HUES48 (cell line): Measurements from ENCODE around the gene ZNF507.

ENCODE experiments used
- H3K27ac ChIP-seq: one replicate; pipeline ENCODE4 v1.7.0; 2013; ENCODE audit warnings: low read depth, low read length, inconsistent platforms
- H3K27me3 ChIP-seq: 2 replicates; pipeline ENCODE4 v1.6.1; 2013; ENCODE audit warnings: mild to moderate bottlenecking, low read length; ENCODE audit not compliant: control insufficient read depth, insufficient read depth
- H3K36me3 ChIP-seq: 2 replicates; pipeline ENCODE4 v1.6.1; 2013; ENCODE audit warnings: low read length; ENCODE audit not compliant: control insufficient read depth, insufficient read depth
- H3K4me1 ChIP-seq: 2 replicates; pipeline ENCODE4 v1.6.1; 2013; ENCODE audit warnings: mild to moderate bottlenecking, low read length; ENCODE audit not compliant: control insufficient read depth, insufficient read depth
- H3K4me3 ChIP-seq: 2 replicates; pipeline ENCODE4 v1.5.1; 2013; ENCODE audit warnings: mild to moderate bottlenecking, low read depth, low read length
- H3K9ac ChIP-seq: 2 replicates; pipeline ENCODE4 v1.6.1; 2013; ENCODE audit warnings: mild to moderate bottlenecking, low read depth, low read length, moderate library complexity
- H3K9me3 ChIP-seq: 2 replicates; pipeline ENCODE4 v1.6.1; 2013; ENCODE audit warnings: low read length; ENCODE audit not compliant: control insufficient read depth, insufficient read depth

Gene ZNF507

GRCh38 chr19:32396046-32396652, 50.7 kb downstream of the ZNF507 start:
- Histone ChIP-seq H3K27ac (no peak overlapping the region), H3K27me3 (no peaks in the 10 kb centered on the region), H3K4me1 (no peaks in the 10 kb centered on the region), H3K4me3 (no peak overlapping the region), H3K9ac (no peak overlapping the region), H3K9me3 (no peaks in the 10 kb centered on the region), H3K36me3 (no peaks in the 10 kb centered on the region)

- H3K36me3 ChIP-seq: no peaks in the 10 kb centered on the region
- no peaks in the 10 kb centered on the region for H3K4me1 ChIP-seq
- no peaks in the 10 kb centered on the region for H3K27me3 ChIP-seq
- no peak overlapping the region for H3K4me3 ChIP-seq
- H3K9ac ChIP-seq: no peak overlapping the region
- no peaks in the 10 kb centered on the region for H3K9me3 ChIP-seq
- no peak overlapping the region for H3K27ac ChIP-seq
These were observed 52.3 kb downstream of the ZNF507 start for GRCh38 chr19:32397671-32398101.

- Histone ChIP-seq H3K36me3 (no peaks in the 10 kb centered on the region), H3K27ac (no peak overlapping the region), H3K9me3 (no peaks in the 10 kb centered on the region), H3K9ac (no peak overlapping the region), H3K4me1 (peaks cover 17% of the 10 kb centered on the region), H3K27me3 (no peaks in the 10 kb centered on the region), H3K4me3 (no peak overlapping the region)
These were observed 56.6 kb downstream of the ZNF507 start for GRCh38 chr19:32401992-32402391.

GRCh38 chr19:32403291-32403995, 58.0 kb downstream of the ZNF507 start:
- peaks cover 5% of the 10 kb centered on the region for H3K36me3 ChIP-seq
- H3K4me3 ChIP-seq: no peak overlapping the region
- no peak overlapping the region for H3K9ac ChIP-seq
- H3K27me3 ChIP-seq: no peaks in the 10 kb centered on the region
- peak overlapping the region; percentile 99 for H3K27ac ChIP-seq
- H3K4me1 ChIP-seq: peaks cover 22% of the 10 kb centered on the region
- no peaks in the 10 kb centered on the region for H3K9me3 ChIP-seq

DNA sequence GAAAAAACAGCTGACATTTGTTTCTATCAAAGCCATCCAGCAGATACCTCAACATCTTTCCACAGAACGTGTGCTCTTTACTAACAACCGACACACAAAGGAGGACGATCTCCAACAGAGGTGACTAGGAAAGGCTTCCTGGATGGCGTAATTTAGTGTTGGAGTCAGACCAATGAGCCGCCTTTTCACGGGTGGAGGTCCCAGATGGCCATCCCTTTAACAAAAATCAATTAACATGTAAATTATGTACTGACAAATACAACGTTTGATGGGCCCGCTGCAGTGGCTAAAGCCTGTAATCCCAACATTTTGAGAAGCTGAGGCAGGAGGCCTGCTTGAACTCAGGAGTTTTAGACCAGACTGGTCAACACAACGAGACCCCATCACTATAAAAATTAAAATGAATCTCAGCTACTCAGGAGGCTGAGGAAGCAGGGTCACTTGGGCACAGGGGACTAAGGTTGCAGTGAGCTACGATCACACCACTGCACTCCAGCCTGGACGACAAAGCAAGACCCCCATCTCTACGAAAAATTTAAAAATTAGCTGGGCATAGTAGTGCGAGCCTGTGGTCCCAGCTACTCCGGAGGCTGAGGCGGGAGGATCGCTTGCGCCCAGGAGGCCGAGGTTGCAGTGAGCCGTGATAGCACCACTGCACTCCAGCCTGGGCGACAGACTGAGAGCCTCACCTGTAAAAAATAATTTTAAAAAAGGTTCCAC, 59.0 kb downstream of the ZNF507 start:
- no peaks in the 10 kb centered on the region for H3K9me3 ChIP-seq
- peaks cover 22% of the 10 kb centered on the region for H3K4me1 ChIP-seq
- H3K27ac ChIP-seq: peak overlapping the region; percentile 99
- peak overlapping the region; percentile 92 for H3K9ac ChIP-seq
- H3K36me3 ChIP-seq: peaks cover 15% of the 10 kb centered on the region
- no peaks in the 10 kb centered on the region for H3K27me3 ChIP-seq
- peak overlapping the region; percentile 76 for H3K4me3 ChIP-seq

GRCh38 chr19:32404933-32405430, 59.6 kb downstream of the ZNF507 start:
- Histone ChIP-seq H3K9me3 (no peaks in the 10 kb centered on the region), H3K4me1 (peaks cover 22% of the 10 kb centered on the region), H3K27me3 (no peaks in the 10 kb centered on the region), H3K36me3 (peaks cover 21% of the 10 kb centered on the region), H3K27ac (peak overlapping the region; percentile 99), H3K9ac (peak overlapping the region; percentile 92), H3K4me3 (peak overlapping the region; percentile 76)

- Histone ChIP-seq H3K9me3 (no peaks in the 10 kb centered on the region), H3K27ac (peak within 1 kb of the TSS; percentile 99), H3K4me3 (peak within 1 kb of the TSS; percentile 76), H3K27me3 (no peaks in the 10 kb centered on the region), H3K4me1 (peaks cover 22% of the 10 kb centered on the region), H3K36me3 (peaks cover 27% of the 10 kb centered on the region), H3K9ac (peak within 1 kb of the TSS; percentile 92)
These were observed 60.2 kb downstream of the ZNF507 start, which contains the start of gene DPY19L3 for GRCh38 chr19:32405431-32406160. Gene DPY19L3 (plus strand): TSS chr19:32405770. CDS start chr19:32408254, 2,484 bp downstream.

DNA sequence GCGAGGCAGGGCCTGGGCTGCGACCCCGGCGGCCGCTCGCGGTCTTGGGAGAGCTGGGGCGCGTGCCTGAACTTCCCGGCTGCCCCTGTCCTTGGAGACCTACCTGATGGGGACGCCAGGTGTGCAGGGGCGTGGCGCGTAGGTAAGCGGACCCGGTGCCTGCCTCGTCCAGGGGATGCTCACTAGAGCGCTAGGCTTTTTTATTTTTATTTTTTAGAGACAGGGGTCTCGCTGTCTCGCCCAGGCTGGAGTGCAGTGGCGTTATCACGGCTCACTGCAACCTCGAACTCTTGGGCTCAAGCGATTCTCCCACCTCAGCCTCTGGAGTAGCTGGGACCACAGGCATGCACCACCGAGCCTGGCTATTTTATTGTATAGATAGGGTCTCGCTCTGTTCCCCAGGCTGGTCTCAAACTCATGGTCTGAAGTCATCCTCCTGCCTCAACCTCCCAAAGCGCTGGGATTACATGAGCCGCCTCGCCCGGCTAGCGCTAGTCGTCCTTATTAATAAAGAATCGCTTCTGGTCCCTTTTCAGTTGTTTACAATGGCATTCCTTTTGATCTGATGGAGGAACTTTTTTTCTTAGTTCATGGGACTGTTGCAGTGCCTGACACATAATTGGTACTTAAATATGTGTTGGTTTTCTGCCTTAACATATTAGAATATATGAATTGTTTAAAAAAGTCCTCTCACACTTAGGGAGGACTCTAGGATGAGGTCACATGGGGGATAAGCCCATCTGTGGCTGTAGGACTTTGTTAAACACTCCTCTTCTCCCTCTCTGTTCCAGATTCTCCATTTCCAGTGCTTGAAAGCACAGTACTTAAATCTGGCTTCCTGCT, 61.0 kb downstream of the ZNF507 start:
- Histone ChIP-seq H3K36me3 (peaks cover 35% of the 10 kb centered on the region), H3K4me3 (peak overlapping the region; percentile 76), H3K9ac (peak overlapping the region; percentile 89), H3K27me3 (no peaks in the 10 kb centered on the region), H3K4me1 (peaks cover 22% of the 10 kb centered on the region), H3K27ac (peak overlapping the region; percentile 99), H3K9me3 (no peaks in the 10 kb centered on the region)

GRCh38 chr19:32407004-32407992, 61.9 kb downstream of the ZNF507 start:
- H3K36me3 ChIP-seq: peaks cover 44% of the 10 kb centered on the region
- no peaks in the 10 kb centered on the region for H3K27me3 ChIP-seq
- H3K4me3 ChIP-seq: peak overlapping the region; percentile 76
- H3K4me1 ChIP-seq: peaks cover 22% of the 10 kb centered on the region
- H3K27ac ChIP-seq: no peak overlapping the region
- H3K9ac ChIP-seq: no peak overlapping the region
- no peaks in the 10 kb centered on the region for H3K9me3 ChIP-seq
